Endometrium (tissue), 2 donors: ENCODE measurements around the gene ZNF330.

Experiments used
- FAIRE-seq: peaks from 2 replicates; lab custom pipeline; 2012; peaks lifted over from hg19 to GRCh38; lab: Jason Lieb, UNC
- donor health status: control.
- donor health status: control.

Gene ZNF330

DNA sequence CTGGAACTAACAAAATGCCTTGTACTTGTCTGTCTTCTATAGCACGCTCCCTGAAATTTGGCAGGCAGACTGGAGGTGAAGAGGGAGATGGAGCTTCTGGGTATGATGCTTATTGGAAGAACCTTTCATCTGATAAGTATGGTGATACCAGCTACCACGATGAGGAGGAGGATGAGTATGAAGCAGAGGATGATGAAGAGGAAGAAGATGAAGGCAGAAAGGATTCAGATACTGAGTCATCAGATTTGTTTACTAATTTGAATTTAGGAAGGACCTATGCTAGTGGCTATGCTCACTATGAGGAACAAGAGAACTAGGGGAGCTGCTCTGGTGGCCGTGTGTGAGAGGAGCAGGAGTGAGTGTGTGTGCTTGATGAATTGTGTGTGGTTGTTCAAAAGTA, 13.0 kb downstream of the ZNF330 start:
- FAIRE-seq = no peak

DNA sequence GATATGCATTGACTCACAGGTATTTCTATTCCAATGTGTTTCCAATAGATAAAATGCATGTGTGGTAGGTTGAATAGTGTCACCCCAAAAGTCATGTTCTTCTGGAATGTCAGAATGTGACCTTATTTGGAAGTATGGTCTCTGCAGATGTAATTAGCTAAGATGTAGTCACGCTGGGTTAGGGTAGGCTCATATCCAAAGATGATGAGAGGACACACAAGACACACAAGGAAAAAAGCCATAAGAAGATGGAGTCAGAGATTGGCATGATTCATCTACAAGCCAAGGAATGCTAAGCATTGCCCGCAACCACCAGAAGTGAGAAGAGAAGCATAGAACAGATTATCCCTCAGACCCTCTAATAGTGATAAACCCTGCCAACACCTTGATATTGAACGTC, 17.5 kb downstream of the ZNF330 start:
- no peak for FAIRE-seq

DNA sequence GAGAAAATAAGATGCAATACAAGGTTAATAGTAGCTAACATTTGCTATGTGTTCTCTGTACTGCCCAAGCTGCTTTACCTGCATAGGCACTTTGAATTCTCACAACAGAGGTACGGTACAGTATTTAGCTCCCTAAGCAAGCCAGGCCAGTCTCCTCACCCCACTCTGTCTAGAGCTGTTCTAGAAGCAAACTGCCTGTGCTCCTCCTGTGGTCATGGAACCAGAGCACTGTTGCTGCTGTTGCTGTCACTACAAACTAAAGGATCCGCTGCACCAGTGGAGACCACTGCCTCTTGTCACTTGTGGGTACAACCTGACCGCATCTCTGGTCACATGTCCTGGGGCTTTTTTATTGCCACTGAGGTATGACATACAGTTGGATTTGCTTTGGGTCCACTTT, 19.6 kb downstream of the ZNF330 start:
- FAIRE-seq = no peak

- FAIRE-seq = no peak
Observed at GRCh38 chr4:141240671-141241070, 20.0 kb downstream of the ZNF330 start.

GRCh38 chr4:141241986-141242385, 21.3 kb downstream of the ZNF330 start:
- FAIRE-seq = no peak

- no peak for FAIRE-seq
Observed at GRCh38 chr4:141244419-141244818, 23.7 kb downstream of the ZNF330 start.

- FAIRE-seq = no peak
Observed at GRCh38 chr4:141246243-141246642, 25.5 kb downstream of the ZNF330 start.

DNA sequence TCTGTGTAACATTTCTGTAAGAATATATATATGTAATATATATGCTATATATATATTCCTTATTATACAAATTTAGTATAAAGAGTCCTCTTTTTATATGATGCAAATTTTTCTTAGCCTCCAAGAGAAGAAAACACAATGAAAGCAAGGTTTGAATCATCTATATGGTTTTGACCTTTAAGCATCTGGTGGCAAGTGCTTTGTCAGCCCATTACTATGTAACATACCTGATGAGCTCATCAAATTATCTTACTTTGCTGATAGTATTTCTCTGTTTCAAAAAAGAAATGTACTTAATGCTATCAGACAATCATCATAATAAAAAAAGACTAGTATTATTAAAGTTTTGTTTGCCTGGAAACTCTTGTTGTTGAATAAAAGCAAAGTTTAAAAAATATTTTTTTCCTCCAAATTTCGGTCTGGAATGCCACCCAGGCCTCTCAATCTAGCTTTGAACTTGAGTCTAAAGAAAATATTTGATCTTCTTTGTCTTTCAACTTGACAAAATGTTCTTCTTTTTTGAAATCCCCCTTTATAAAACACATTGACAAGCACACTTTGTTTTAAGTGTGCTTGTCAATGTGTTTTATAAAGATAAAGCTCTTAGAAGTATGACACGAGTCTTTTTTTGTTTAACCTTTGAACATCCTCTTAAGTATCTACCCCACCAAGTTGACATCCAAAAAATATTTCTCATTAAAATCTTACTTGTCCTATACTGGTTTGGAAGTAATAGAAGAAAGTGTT, 26.2 kb downstream of the ZNF330 start:
- no peak for FAIRE-seq

DNA sequence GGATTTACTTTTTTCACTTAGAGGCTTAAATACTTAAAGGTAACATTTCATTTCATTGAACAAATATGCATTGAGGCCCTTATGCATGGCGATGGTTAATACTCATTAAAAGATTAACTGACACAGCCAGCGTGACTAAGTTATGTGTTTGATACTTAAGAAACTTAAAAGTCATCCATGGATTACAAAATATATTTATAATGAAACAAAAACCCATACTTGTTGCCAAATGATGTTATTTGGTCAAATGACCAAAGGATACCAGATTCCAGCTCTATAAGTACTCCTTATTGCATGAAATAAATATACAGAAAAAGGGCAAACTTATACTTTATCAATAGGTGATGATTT, 26.7 kb downstream of the ZNF330 start:
- no peak for FAIRE-seq

- FAIRE-seq = no peak
Observed at GRCh38 chr4:141248029-141248428, 27.3 kb downstream of the ZNF330 start.

DNA sequence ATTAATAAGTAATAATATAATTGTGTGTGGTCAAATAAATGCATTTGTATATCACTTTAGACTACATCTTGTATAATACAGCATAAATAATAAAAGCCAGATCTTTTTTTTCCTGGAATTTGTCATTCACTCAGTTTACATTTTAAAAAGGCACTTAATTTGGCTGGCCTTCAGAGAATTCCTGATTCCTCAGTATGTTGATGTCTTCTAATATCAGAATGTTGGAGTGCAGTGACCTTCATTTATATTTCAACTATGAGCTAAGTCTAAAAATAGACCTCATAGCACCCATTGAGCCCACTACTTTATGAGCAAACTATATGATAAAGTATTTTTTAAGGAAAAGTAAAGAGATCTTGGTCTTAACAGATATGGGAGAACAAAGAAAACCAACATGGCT, 27.8 kb downstream of the ZNF330 start:
- no peak for FAIRE-seq

DNA sequence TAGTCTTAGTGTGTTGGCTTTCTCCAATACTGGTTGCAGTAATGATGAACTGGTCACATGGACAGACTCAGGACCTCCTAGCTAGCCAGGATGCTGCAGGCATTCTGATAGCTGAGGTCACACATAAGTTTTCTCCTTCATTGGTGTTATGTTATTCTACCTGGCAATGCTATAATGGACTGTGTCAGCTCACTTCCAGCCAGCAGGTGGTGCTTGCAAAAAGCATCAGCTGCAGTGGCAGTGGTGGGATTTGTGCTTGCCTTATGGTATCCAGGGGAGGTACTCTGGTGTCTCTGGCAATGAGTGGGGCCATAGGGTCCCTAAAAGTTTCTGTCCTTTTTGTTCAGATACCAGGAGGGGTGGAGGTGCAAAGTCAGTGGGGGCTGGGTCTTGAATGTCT, 33.6 kb downstream of the ZNF330 start:
- no peak for FAIRE-seq

GRCh38 chr4:141255016-141255415, 34.3 kb downstream of the ZNF330 start:
- no peak for FAIRE-seq

DNA sequence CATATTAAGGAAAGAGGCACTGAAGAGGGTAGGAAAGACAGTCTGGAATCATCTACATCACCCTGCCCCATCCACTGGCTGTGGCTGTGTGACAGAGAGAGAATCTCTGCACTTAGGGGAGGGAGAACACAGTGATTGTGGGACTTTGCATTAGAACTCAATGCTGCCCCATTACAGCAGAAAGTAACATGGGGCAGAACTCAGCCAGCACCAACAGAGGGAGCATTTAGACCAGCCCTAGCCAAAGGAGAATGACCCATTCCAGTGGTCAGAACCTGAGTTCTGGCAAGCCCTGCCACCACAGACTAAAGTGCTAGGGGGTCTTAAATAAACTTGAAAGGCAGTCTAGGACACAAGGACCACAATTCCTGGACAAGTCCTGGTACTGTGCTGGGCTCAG, 37.9 kb downstream of the ZNF330 start:
- no peak for FAIRE-seq

GRCh38 chr4:141275834-141276233, 55.1 kb downstream of the ZNF330 start:
- FAIRE-seq = no peak

DNA sequence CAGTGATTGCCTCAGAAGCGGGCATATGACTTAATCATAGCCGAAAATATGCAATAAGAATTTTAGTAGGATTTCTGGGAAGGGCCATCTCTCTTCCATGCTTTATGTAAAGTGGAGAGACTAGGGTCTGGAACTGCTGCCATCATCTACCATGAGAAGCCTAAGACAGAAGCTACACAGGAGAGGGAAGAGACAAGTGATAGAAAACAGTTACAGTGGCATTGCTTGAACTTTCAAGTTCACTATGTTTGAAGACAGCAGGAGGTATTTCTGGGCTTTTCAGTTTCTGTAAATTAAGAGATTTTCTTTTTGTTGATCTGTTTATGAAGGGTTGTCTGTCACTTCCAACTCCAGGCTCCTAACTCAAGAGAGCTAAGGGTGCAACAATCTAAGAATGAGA, 62.5 kb downstream of the ZNF330 start:
- no peak for FAIRE-seq

GRCh38 chr4:141283563-141283962, 62.9 kb downstream of the ZNF330 start:
- FAIRE-seq = no peak
